Astrocyte (in vitro differentiated cells and primary cell): ENCODE results near the gene ATP2B2.

Experiments used
- CTCF ChIP-seq: IDR thresholded peaks from 2 replicates; pipeline ENCODE4 v1.5.1; 2011; ENCODE audit warnings: low read depth, mild to moderate bottlenecking, inconsistent platforms, low read length, moderate library complexity; ENCODE audit not compliant: insufficient read depth
- EZH2 ChIP-seq: IDR thresholded peaks from 2 replicates; pipeline ENCODE4 v1.6.1; 2012; ENCODE audit warnings: mild to moderate bottlenecking, low read length, inconsistent platforms; ENCODE audit not compliant: insufficient read depth

- TF ChIP-seq EZH2, result no peak
- TF ChIP-seq CTCF, result no peak
These were observed 225.8 kb downstream of the ATP2B2 start for GRCh38 chr3:10279384-10280176.
